Natural killer cell (primary cell): Measurements from ENCODE around the gene SPEN. TPM values are rescaled to one million over a fixed set of nuclear protein-coding genes. Genes with fewer than 3 reads are reported as not detected.

Source experiments
- ATAC-seq, 3 donors: fragments of 150-1000 bp in 2 of 3; fragments of 200-7000 bp in 1 of 3; cut with Tn5 transposase; 1 replicate in 1 of 3; 2 replicates in 2 of 3; pipeline ENCODE4 v1.10.0; 2021; ENCODE audit warnings: mild to moderate bottlenecking in 2 of 3, moderate library complexity in 2 of 3
- DNase-seq, 2 donors: peaks; one replicate each; pipeline versions ENCODE4 v3.0.0 to v3.0.0-alpha.2; 2013 to 2021; ENCODE audit warnings: mixed read lengths in 1 of 2
- H3K27ac ChIP-seq: one replicate; pipeline ENCODE4 v1.5.1; 2013; ENCODE audit warnings: mild to moderate bottlenecking, low read length
- H3K27me3 ChIP-seq: one replicate; pipeline ENCODE4 v1.6.1; 2013; ENCODE audit warnings: low read length; ENCODE audit not compliant: control insufficient read depth, insufficient read depth
- H3K36me3 ChIP-seq: one replicate; pipeline ENCODE4 v1.6.1; 2013; ENCODE audit warnings: low read length; ENCODE audit not compliant: control insufficient read depth, insufficient read depth
- H3K4me1 ChIP-seq: one replicate; pipeline ENCODE4 v1.6.1; 2013; ENCODE audit warnings: low read length; ENCODE audit not compliant: control insufficient read depth, insufficient read depth
- H3K4me3 ChIP-seq: one replicate; pipeline ENCODE4 v1.5.1; 2013; ENCODE audit warnings: low read length
- H3K9me3 ChIP-seq: one replicate; pipeline ENCODE4 v1.6.1; 2013; ENCODE audit warnings: low read length; ENCODE audit not compliant: control insufficient read depth, insufficient read depth
- H3K27ac Mint-ChIP-seq, 2 donors: one replicate each; pipeline ENCODE4 v1.8.0; 2022; ENCODE audit warnings: mild to moderate bottlenecking in 2 of 2, mixed read lengths in 2 of 2, moderate library complexity in 1 of 2
- H3K27me3 Mint-ChIP-seq, 2 donors: one replicate each; pipeline ENCODE4 v1.8.0; 2022; ENCODE audit warnings: low read depth in 2 of 2, mixed read lengths in 2 of 2
- H3K36me3 Mint-ChIP-seq: one replicate; pipeline ENCODE4 v1.8.0; 2022; ENCODE audit warnings: mixed read lengths
- H3K4me1 Mint-ChIP-seq, 2 donors: one replicate each; pipeline ENCODE4 v1.8.0; 2022; ENCODE audit warnings: mixed read lengths in 2 of 2
- H3K4me3 Mint-ChIP-seq: one replicate; pipeline ENCODE4 v1.8.0; 2022; ENCODE audit warnings: mild to moderate bottlenecking, moderate library complexity, mixed read lengths
- H3K9me3 Mint-ChIP-seq, 2 donors: one replicate each; pipeline ENCODE4 v1.8.0; 2022; ENCODE audit warnings: mixed read lengths in 2 of 2
- CTCF ChIP-seq: fragments of 200-600 bp; IDR thresholded peaks from one replicate; pipeline ENCODE4 v1.8.0; 2022; ENCODE audit warnings: antibody characterized with exemption
- WGBS: methylation state at CpG from one replicate; pipeline ENCODE4 v1.1.7; 2013; ENCODE audit warnings: missing lambda C conversion rate; ENCODE audit not compliant: insufficient coverage; 5-methylcytosine and 5-hydroxymethylcytosine counted together
- intact Hi-C: fragments of 100-400 bp; cut with micrococcal nuclease; formaldehyde crosslinking; loops from one replicate; pipeline ENCODE4 v1.14.2; 2022
- total RNA-seq, 4 donors: library from RNA; stranded (reverse); fragments of 120-200 nt in 1 of 4; gene quantifications; one replicate each; pipeline versions ENCODE4 v1.2.3 to v1.2.4, GENCODE V29; 2013 to 2022

The SPEN gene
- total RNA-seq, 3 donors from 2014 or later (not counting 1 experiment from before 2014, with no cell fraction given) = 98.1 to 114 (median 105) TPM

- Mint-ChIP-seq H3K9me3 (no peaks in the 10 kb centered on the region), H3K27me3 (no peaks in the 10 kb centered on the region), H3K27ac (peak overlapping the region in 1 of 2 donors; percentile 0), H3K36me3 (no peaks in the 10 kb centered on the region), H3K4me1 (peaks cover 44 to 46% of the 10 kb centered on the region in 2 donors), H3K4me3 (no peak overlapping the region)
- H3K36me3 ChIP-seq = peaks cover 7% of the 10 kb centered on the region
- H3K27me3 ChIP-seq = no peaks in the 10 kb centered on the region
- no peaks in the 10 kb centered on the region for H3K9me3 ChIP-seq
- H3K27ac ChIP-seq = peak overlapping the region; percentile 27
- ATAC-seq (no peak), DNase-seq (no peak)
- intact Hi-C loops = no loop called here
- H3K4me3 ChIP-seq = no peak overlapping the region
- peaks cover 36% of the 10 kb centered on the region for H3K4me1 ChIP-seq
- no peak for TF ChIP-seq CTCF
Observed at GRCh38 chr1:15963363-15963967, 116.0 kb downstream of the SPEN start.

- 81% methylated on average over 9 of the region's 10 CpGs for WGBS
- Histone ChIP-seq H3K4me1 (peaks cover 33% of the 10 kb centered on the region), H3K4me3 (no peak overlapping the region), H3K36me3 (peaks cover 11% of the 10 kb centered on the region), H3K9me3 (no peaks in the 10 kb centered on the region), H3K27me3 (no peaks in the 10 kb centered on the region), H3K27ac (peak overlapping the region; percentile 62)
- no peak overlapping the region for H3K4me3 Mint-ChIP-seq
- no peaks in the 10 kb centered on the region for H3K9me3 Mint-ChIP-seq
- peak overlapping the region in 1 of 2 donors; percentile 0 for H3K27ac Mint-ChIP-seq
- no peaks in the 10 kb centered on the region for H3K36me3 Mint-ChIP-seq
- intact Hi-C loops = no loop called here
- no peaks in the 10 kb centered on the region for H3K27me3 Mint-ChIP-seq
- H3K4me1 Mint-ChIP-seq = peaks cover 43 to 44% of the 10 kb centered on the region in 2 donors
- ATAC-seq (no peak), DNase-seq (no peak)
- TF ChIP-seq CTCF = no peak
Observed at GRCh38 chr1:15963968-15964648, 116.6 kb downstream of the SPEN start.

- no peak for ATAC-seq
- Histone ChIP-seq H3K27ac (peak overlapping the region; percentile 58), H3K4me3 (no peak overlapping the region), H3K27me3 (no peaks in the 10 kb centered on the region), H3K9me3 (no peaks in the 10 kb centered on the region), H3K36me3 (peaks cover 11% of the 10 kb centered on the region), H3K4me1 (peaks cover 33% of the 10 kb centered on the region)
- H3K4me3 Mint-ChIP-seq = no peak overlapping the region
- TF ChIP-seq CTCF = no peak
- no peaks in the 10 kb centered on the region for H3K9me3 Mint-ChIP-seq
- DNase-seq = no peak
- intact Hi-C loops = no loop called here
- peak overlapping the region; percentile 70 to 81 for H3K27ac Mint-ChIP-seq
- WGBS = 58% methylated on average over 6 of the region's 7 CpGs
- peaks cover 39 to 44% of the 10 kb centered on the region in 2 donors for H3K4me1 Mint-ChIP-seq
- no peaks in the 10 kb centered on the region for H3K27me3 Mint-ChIP-seq
- H3K36me3 Mint-ChIP-seq = no peaks in the 10 kb centered on the region
Observed at GRCh38 chr1:15965228-15965767, 117.8 kb downstream of the SPEN start.
